Endothelial cell of umbilical vein (primary cell): ENCODE measurements around the gene MERTK.

Experiments used
- CTCF ChIP-seq, 2 donors: IDR thresholded peaks; 1 replicate in 1 of 2; 2 replicates in 1 of 2; pipeline ENCODE4 v1.5.1; 2011; ENCODE audit warnings: low read length in 2 of 2, mild to moderate bottlenecking in 2 of 2, moderate library complexity in 2 of 2, control low read depth in 1 of 2, inconsistent platforms in 1 of 2, low read depth in 1 of 2; ENCODE audit not compliant: insufficient read depth in 1 of 2; ENCODE audit errors: extremely low read depth in 1 of 2
- EZH2 ChIP-seq: IDR thresholded peaks from 2 replicates; pipeline ENCODE4 v1.6.1; 2012; ENCODE audit warnings: borderline replicate concordance, low read depth, mild to moderate bottlenecking, moderate library complexity, low read length, inconsistent platforms; ENCODE audit not compliant: severe bottlenecking
- JUN ChIP-seq: IDR thresholded peaks from 2 replicates; pipeline ENCODE4 v1.6.1; 2011; ENCODE audit warnings: borderline replicate concordance, low read depth; ENCODE audit not compliant: insufficient read length, insufficient read depth
- MYC ChIP-seq: IDR thresholded peaks from one replicate; pipeline ENCODE4 v1.6.1; 2011; ENCODE audit warnings: mild to moderate bottlenecking, low read depth, low read length
- POLR2A ChIP-seq: IDR thresholded peaks from 2 replicates; pipeline ENCODE4 v1.6.1; 2012; ENCODE audit warnings: low read depth, mild to moderate bottlenecking, control low read depth, low read length
- POLR2AphosphoS5 ChIP-seq: IDR thresholded peaks from 2 replicates; pipeline ENCODE4 v1.6.1; 2012; ENCODE audit warnings: low read depth, mild to moderate bottlenecking, control low read depth, low read length, moderate library complexity; ENCODE audit not compliant: insufficient read depth

GRCh38 chr2:111927723-111928122 lies 29.3 kb downstream of the MERTK start:
- TF ChIP-seq CTCF (IDR thresholded peaks at IDR 0.05; ENCODE audit: extremely low read depth in 1 of 2, insufficient read depth in 1 of 2, low read depth in 1 of 2, low read length in 2 of 2) (no peak), POLR2A (no peak), POLR2AphosphoS5 (no peak), EZH2 (no peak), JUN (no peak), MYC (no peak)
